Progenitor cell of endocrine pancreas (in vitro differentiated cells): ENCODE results near the gene NOSTRIN. TPM values are rescaled to one million over a fixed set of nuclear protein-coding genes. Genes with fewer than 3 reads are reported as not detected.
A peak's percentile ranks its signal among the peaks of the same experiment; 100 is the strongest.

Experiments used
- DNase-seq: peaks from one replicate; pipeline ENCODE4 v3.0.0; 2021; ENCODE audit warnings: low spot score; ENCODE audit not compliant: unreplicated experiment
- H3K27ac Mint-ChIP-seq: 2 replicates; pipeline ENCODE4 v1.8.0; 2021; ENCODE audit warnings: mild to moderate bottlenecking, moderate library complexity, mixed read lengths
- H3K27me3 Mint-ChIP-seq: 2 replicates; pipeline ENCODE4 v1.8.0; 2021; ENCODE audit warnings: mixed read lengths
- H3K36me3 Mint-ChIP-seq: 2 replicates; pipeline ENCODE4 v1.8.0; 2022; ENCODE audit warnings: mixed read lengths; ENCODE audit not compliant: insufficient read depth
- H3K4me1 Mint-ChIP-seq: 2 replicates; pipeline ENCODE4 v1.8.0; 2021; ENCODE audit warnings: low read depth, mixed read lengths
- H3K4me3 Mint-ChIP-seq: 2 replicates; pipeline ENCODE4 v1.8.0; 2021; ENCODE audit warnings: low read depth, mild to moderate bottlenecking, moderate library complexity, mixed read lengths
- H3K9me3 Mint-ChIP-seq: 2 replicates; pipeline ENCODE4 v1.8.0; 2021; ENCODE audit warnings: low read depth, mixed read lengths
- CTCF ChIP-seq: fragments of 200-600 bp; sonication (generic); IDR thresholded peaks from one replicate; pipeline ENCODE4 v1.5.0; 2021; ENCODE audit warnings: antibody characterized with exemption, mild to moderate bottlenecking; ENCODE audit not compliant: unreplicated experiment
- total RNA-seq: library from RNA; stranded (reverse); gene quantifications from 2 replicates; pipeline ENCODE4 v1.2.1, GENCODE V29; 2021

The NOSTRIN gene
- total RNA-seq, 1 donor from 2014 or later: 4.0 TPM

- Mint-ChIP-seq H3K4me1 (peaks cover 3% of the 10 kb centered on the region), H3K36me3 (no peaks in the 10 kb centered on the region), H3K9me3 (no peaks in the 10 kb centered on the region), H3K27ac (peak overlapping the region; percentile 37), H3K27me3 (peaks cover 44% of the 10 kb centered on the region), H3K4me3 (peak overlapping the region; percentile 41)
- no peak for TF ChIP-seq CTCF
- peak; percentile 12 for DNase-seq
Measured at GRCh38 chr2:168912901-168913369, 110.5 kb downstream of the NOSTRIN start.

- no peak overlapping the region for H3K4me3 Mint-ChIP-seq
- peaks cover 3% of the 10 kb centered on the region for H3K4me1 Mint-ChIP-seq
Measured at GRCh38 chr2:168913495-168913894, 111.1 kb downstream of the NOSTRIN start.

More at GRCh38 chr2:168913495-168913894, 111.1 kb downstream of the NOSTRIN start:
- no peak for TF ChIP-seq CTCF
- H3K9me3 Mint-ChIP-seq: no peaks in the 10 kb centered on the region
- H3K36me3 Mint-ChIP-seq: no peaks in the 10 kb centered on the region
- H3K27ac Mint-ChIP-seq: no peak overlapping the region
- DNase-seq: no peak
- H3K27me3 Mint-ChIP-seq: peaks cover 42% of the 10 kb centered on the region

Other genes starting within 250 kb of the NOSTRIN start
- gene SPC25, start 87.8 kb downstream of the NOSTRIN start, total RNA-seq: 14.5 and 15.8 TPM in 2 replicates
- not detected in 2 replicates for gene G6PC2, start 98.7 kb downstream of the NOSTRIN start, total RNA-seq
- 0.09 and 0.24 TPM in 2 replicates for gene ABCB11, start 228.7 kb downstream of the NOSTRIN start, total RNA-seq